DND-41 (cell line): ENCODE measurements around the gene RIOK2.

Experiments used
- ATAC-seq: fragments of 200-7000 bp; cut with Tn5 transposase; 3 replicates; pipeline ENCODE4 v1.9.1; 2021; ENCODE audit warnings: low read depth; ENCODE audit not compliant: insufficient read depth
- DNase-seq: peaks from one replicate; pipeline ENCODE4 v3.0.0-alpha.2; 2020
- H2AFZ ChIP-seq: 2 replicates; pipeline ENCODE4 v1.6.0; 2012; ENCODE audit warnings: low read depth, low read length
- H3K27ac ChIP-seq: 2 replicates; pipeline ENCODE4 v1.5.1; 2012; ENCODE audit warnings: low read length, inconsistent platforms
- H3K27me3 ChIP-seq: fragments of 200-600 bp; sonication (generic); 2 replicates; pipeline ENCODE4 v1.6.0; 2012; ENCODE audit warnings: low read length, mild to moderate bottlenecking, inconsistent platforms; ENCODE audit not compliant: insufficient read depth, poor library complexity
- H3K36me3 ChIP-seq: 2 replicates; pipeline ENCODE4 v1.5.1; 2012; ENCODE audit warnings: low read length, inconsistent platforms; ENCODE audit not compliant: insufficient read depth
- H3K4me1 ChIP-seq: 2 replicates; pipeline ENCODE4 v1.5.1; 2012; ENCODE audit warnings: mild to moderate bottlenecking, low read length; ENCODE audit not compliant: insufficient read depth
- H3K4me2 ChIP-seq: 2 replicates; pipeline ENCODE4 v1.6.0; 2012; ENCODE audit warnings: mild to moderate bottlenecking, moderate library complexity, low read length, inconsistent platforms; ENCODE audit not compliant: insufficient read depth
- H3K4me3 ChIP-seq, 2 experiments: fragments of 200-600 bp in 1 of 2; shearing (Covaris generic) in 1 of 2; 2 replicates each; pipeline ENCODE4 v1.5.1; 2012 to 2016; ENCODE audit warnings: inconsistent platforms in 2 of 2, low read length in 2 of 2, mild to moderate bottlenecking in 2 of 2, low read depth in 1 of 2, moderate library complexity in 1 of 2
- H3K79me2 ChIP-seq: 2 replicates; pipeline ENCODE4 v1.6.0; 2012; ENCODE audit warnings: low read length, inconsistent platforms; ENCODE audit not compliant: insufficient read depth
- H3K9ac ChIP-seq: 2 replicates; pipeline ENCODE4 v1.6.0; 2012; ENCODE audit warnings: low read depth, mild to moderate bottlenecking, inconsistent platforms, low read length, moderate library complexity
- H3K9me3 ChIP-seq: 2 replicates; pipeline ENCODE4 v1.5.1; 2012; ENCODE audit warnings: low read length, moderate library complexity, mild to moderate bottlenecking, inconsistent platforms; ENCODE audit not compliant: insufficient read depth, severe bottlenecking
- H4K20me1 ChIP-seq: 2 replicates; pipeline ENCODE4 v1.6.0; 2012; ENCODE audit warnings: low read length; ENCODE audit not compliant: insufficient read depth
- CTCF ChIP-seq: IDR thresholded peaks from 2 replicates; pipeline ENCODE4 v1.5.1; 2012; ENCODE audit warnings: borderline replicate concordance, low read length, moderate library complexity, mild to moderate bottlenecking; ENCODE audit not compliant: poor library complexity, severe bottlenecking; ENCODE audit errors: extremely low read depth
- EZH2 ChIP-seq: IDR thresholded peaks from 3 replicates; pipeline ENCODE4 v1.6.1; 2012; ENCODE audit warnings: borderline replicate concordance, low read depth, mild to moderate bottlenecking, moderate library complexity, low read length, inconsistent platforms; ENCODE audit not compliant: severe bottlenecking

RIOK2 gene

DNA sequence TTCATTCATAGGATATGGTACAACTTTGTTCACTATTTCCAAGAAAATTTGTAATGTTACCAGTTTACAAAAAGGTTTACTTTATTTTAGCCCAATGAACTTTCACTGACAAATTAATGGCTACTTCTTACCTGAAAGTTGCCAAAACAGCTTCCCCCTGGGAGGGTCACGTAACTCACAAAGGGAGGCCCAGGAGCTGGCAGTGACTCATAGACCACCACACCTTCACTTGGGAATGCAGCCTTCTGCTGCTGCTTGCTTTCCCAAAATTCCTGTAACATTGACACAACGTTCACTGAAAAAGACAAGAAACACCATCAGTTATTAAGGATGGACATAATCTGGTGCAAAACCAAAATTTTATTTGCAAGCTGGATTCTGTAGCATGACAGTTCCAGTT, 58.7 kb downstream of the RIOK2 start:
- H3K4me1 ChIP-seq: no peaks in the 10 kb centered on the region
- H3K36me3 ChIP-seq: no peaks in the 10 kb centered on the region
- no peak for TF ChIP-seq EZH2
- TF ChIP-seq CTCF: no peak
- no peak overlapping the region for H3K27ac ChIP-seq
- H4K20me1 ChIP-seq: no peaks in the 10 kb centered on the region
- no peaks in the 10 kb centered on the region for H3K9me3 ChIP-seq
- no peak overlapping the region for H3K9ac ChIP-seq
- no peak overlapping the region for H3K4me2 ChIP-seq
- DNase-seq (no peak), ATAC-seq (no peak)
- no peak overlapping the region for H3K4me3 ChIP-seq
- H3K79me2 ChIP-seq: no peaks in the 10 kb centered on the region
- no peak overlapping the region for H2AFZ ChIP-seq
- H3K27me3 ChIP-seq: no peaks in the 10 kb centered on the region

GRCh38 chr5:97121848-97122247, 61.2 kb downstream of the RIOK2 start:
- DNase-seq (no peak), ATAC-seq (no peak)
- Histone ChIP-seq H3K36me3 (no peaks in the 10 kb centered on the region), H3K79me2 (no peaks in the 10 kb centered on the region), H3K4me3 (no peak overlapping the region), H2AFZ (no peak overlapping the region), H4K20me1 (no peaks in the 10 kb centered on the region), H3K27me3 (no peaks in the 10 kb centered on the region), H3K27ac (no peak overlapping the region), H3K4me1 (no peaks in the 10 kb centered on the region), H3K4me2 (no peak overlapping the region), H3K9me3 (no peaks in the 10 kb centered on the region), H3K9ac (no peak overlapping the region)
- TF ChIP-seq EZH2 (no peak), CTCF (no peak)

- ATAC-seq (no peak), DNase-seq (no peak)
- Histone ChIP-seq H3K79me2 (no peaks in the 10 kb centered on the region), H3K27me3 (no peaks in the 10 kb centered on the region), H3K9me3 (no peaks in the 10 kb centered on the region), H3K36me3 (no peaks in the 10 kb centered on the region), H2AFZ (no peak overlapping the region), H3K4me1 (no peaks in the 10 kb centered on the region), H3K4me3 (no peak overlapping the region), H3K4me2 (no peak overlapping the region), H3K9ac (no peak overlapping the region), H3K27ac (no peak overlapping the region), H4K20me1 (no peaks in the 10 kb centered on the region)
- no peak for TF ChIP-seq EZH2
- no peak for TF ChIP-seq CTCF
Measured at GRCh38 chr5:97120195-97120594, 62.9 kb downstream of the RIOK2 start.

DNA sequence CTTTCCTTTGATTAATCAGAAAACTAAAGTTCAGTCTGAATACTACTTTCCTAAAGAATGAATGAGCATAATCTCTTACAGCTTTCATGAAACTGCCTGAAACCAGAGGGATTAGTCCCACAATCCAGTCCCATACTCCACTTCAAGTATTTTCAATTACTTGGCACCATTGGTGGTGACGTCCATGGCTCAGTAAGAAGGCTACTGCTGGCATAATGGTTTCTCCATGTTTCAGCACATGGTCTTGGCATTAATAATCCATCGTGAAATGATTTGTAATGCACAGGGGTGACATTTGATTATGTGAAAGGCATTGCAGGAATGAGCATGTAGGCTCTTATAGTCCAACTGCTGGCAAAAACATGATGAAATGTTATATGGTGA, 64.0 kb downstream of the RIOK2 start:
- Histone ChIP-seq H3K9me3 (no peaks in the 10 kb centered on the region), H3K79me2 (no peaks in the 10 kb centered on the region), H3K4me2 (no peak overlapping the region), H3K4me1 (no peaks in the 10 kb centered on the region), H3K36me3 (no peaks in the 10 kb centered on the region), H4K20me1 (no peaks in the 10 kb centered on the region), H2AFZ (no peak overlapping the region), H3K4me3 (no peak overlapping the region), H3K9ac (no peak overlapping the region), H3K27me3 (no peaks in the 10 kb centered on the region), H3K27ac (no peak overlapping the region)
- ATAC-seq (no peak), DNase-seq (no peak)
- TF ChIP-seq CTCF: no peak
- TF ChIP-seq EZH2: no peak
